ENCODE results near the gene ANKFN1. TPM values are rescaled to one million over a fixed set of nuclear protein-coding genes. Genes with fewer than 3 reads are reported as not detected.

Gene ANKFN1, protein sequence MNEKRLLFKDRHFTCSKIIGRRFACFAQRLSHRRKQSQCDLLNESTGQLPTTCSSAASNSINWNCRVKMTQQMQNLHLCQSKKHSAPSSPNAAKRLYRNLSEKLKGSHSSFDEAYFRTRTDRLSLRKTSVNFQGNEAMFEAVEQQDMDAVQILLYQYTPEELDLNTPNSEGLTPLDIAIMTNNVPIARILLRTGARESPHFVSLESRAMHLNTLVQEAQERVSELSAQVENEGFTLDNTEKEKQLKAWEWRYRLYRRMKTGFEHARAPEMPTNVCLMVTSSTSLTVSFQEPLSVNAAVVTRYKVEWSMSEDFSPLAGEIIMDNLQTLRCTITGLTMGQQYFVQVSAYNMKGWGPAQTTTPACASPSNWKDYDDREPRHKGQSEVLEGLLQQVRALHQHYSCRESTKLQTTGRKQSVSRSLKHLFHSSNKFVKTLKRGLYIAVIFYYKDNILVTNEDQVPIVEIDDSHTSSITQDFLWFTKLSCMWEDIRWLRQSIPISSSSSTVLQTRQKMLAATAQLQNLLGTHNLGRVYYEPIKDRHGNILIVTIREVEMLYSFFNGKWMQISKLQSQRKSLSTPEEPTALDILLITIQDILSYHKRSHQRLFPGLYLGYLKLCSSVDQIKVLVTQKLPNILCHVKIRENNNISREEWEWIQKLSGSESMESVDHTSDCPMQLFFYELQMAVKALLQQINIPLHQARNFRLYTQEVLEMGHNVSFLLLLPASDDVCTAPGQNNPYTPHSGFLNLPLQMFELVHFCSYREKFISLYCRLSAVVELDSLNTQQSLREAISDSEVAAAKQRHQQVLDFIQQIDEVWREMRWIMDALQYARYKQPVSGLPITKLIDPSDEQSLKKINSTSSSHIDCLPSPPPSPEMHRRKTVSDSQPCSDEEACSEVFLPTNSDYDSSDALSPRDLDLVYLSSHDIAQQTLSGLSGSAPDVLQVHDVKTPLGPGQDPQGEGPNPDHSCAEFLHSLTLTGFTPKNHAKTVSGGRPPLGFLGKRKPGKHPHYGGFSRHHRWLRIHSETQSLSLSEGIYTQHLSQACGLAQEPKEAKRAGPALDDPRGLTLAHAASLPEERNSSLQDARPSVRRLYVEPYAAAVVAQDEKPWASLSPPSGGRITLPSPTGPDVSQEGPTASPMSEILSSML
- 0.32 and 1.7 TPM in 2 replicates for total RNA-seq (2014; rRNA removed; shearing (Covaris generic))
- 2.1 and 2.2 TPM in 2 replicates for polyA plus RNA-seq (2015; cell fraction: cytosol; rRNA removed)
- polyA plus RNA-seq (2015; cell fraction: nucleus; rRNA removed), result 1.1 and 1.7 TPM in 2 replicates

DNA sequence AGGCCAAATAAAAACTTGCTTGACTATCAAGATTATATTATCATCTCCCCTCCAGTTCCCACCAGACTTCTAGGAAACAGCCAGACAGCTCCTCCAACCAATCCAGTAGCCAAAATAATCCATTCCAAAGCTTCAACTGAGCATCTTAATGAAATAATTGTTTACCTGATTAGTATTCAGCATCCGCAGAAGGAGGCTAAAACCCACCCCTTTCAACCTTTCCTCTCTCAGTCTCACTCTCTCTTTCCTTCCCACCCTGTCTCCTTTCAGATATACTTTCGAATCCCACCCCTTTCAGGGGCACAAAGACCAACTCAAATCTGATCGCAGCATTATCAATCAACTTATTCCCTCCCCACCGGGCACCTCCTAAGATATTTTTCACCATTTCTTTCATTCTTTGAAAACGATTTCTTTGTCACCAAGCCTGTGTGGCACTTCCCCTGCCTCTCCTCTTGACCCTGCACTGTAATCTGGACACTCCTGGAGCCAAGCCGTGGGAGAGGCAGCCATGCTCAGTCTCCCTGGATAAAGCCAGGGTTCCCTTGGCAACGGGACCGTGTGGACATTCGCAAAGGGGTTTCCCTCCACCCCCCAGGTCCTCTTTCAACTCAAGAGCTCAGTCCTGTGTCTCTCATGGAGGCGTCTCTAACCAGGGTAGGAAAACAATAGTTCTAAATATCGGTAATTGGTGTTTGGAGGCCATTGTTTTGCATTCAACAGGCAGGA, at the start of gene ANKFN1:
ANKFN1 (plus strand) TSS at position 602 of the 729 bp plus-strand sequence. CDS start 59,193 bp downstream, outside the sequence.
- in situ Hi-C loops (cut with HindIII; ENCODE audit: low pct_unique_long_range_greater_than_20kb, low sequenced_read_pairs), result no loop called here
- no peak for DNase-seq (ENCODE audit: low read depth, low spot score)

DNA sequence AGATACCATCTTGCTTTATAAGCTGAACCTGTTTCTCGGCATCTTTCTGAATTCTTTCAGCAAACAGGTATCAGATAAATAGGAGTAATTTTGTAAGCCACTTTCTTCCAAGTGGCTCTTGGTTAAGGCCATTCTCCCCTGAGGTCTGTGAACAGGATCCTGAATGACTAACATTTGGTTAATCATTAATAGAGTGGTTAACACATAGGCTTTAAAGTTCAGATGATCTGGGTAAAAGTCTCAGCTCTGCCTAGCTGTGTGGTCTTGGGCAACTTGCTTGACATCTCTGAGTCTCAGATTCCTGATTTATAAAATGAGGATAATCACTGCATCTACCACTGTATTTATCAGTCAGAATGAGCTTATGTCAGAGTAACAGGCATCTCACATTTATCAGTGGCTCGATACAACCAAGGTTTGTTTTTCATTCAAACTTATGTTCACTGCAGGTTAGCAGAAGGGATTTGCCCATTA, 44.4 kb upstream of the ANKFN1 start:
- in situ Hi-C loops (cut with HindIII; ENCODE audit: low pct_unique_long_range_greater_than_20kb, low sequenced_read_pairs), result no loop called here
- no peak for DNase-seq (ENCODE audit: low read depth, low spot score)

DNA sequence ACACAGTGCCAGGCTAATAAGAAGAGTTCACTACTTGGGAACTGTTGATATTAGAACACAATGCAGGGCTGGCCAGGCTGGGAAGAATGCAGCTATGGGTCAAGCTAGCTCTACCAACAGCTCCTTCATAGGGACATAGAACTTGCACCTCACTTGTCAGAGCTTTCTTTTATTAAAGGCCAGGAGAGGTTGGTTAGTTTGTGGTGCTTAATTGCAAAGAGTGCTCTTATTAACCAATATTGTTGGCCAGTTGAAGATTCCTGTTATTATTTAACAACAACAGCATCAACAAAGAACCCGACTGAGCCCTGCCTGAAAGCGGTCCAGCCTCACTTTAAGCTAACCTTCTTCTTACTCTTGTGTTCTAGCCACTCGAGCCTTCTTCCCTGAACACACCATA, 43.4 kb upstream of the ANKFN1 start:
- in situ Hi-C loops (cut with HindIII; ENCODE audit: low pct_unique_long_range_greater_than_20kb, low sequenced_read_pairs), result no loop called here
- no peak for DNase-seq (ENCODE audit: low read depth, low spot score)

DNA sequence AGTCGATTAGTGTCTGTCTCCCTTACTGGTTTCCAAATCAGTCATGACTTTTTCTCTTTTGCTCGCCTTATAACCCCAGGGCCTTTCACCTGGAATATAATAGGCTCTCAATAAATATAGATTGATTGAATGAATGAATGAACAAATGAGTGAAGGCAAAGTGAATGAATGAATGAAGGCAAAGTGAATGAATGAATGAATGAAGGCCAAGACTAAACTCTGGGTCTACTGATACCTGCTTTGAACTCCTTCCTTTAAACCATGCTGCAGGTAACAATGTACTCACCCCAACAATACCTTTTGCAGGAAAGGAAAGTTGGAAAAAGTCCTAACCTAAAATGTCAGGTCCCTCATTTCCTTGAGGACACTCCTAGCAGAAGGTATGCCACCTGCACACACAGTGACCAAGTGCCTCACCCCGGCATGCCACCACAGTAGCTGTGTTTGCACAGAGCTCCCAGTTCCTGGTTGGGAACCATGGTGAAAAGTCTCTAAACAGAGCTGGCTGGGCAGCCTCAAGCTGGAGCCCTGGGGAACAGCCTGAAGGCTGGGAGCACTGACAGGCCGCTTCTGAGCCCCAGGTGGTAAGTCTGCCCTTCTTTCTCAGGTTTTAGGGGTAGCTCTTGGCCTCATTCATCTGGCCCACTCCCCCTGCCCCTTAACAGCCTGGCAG, 42.7 kb upstream of the ANKFN1 start:
- in situ Hi-C loops (cut with HindIII; ENCODE audit: low pct_unique_long_range_greater_than_20kb, low sequenced_read_pairs), result no loop called here

DNA sequence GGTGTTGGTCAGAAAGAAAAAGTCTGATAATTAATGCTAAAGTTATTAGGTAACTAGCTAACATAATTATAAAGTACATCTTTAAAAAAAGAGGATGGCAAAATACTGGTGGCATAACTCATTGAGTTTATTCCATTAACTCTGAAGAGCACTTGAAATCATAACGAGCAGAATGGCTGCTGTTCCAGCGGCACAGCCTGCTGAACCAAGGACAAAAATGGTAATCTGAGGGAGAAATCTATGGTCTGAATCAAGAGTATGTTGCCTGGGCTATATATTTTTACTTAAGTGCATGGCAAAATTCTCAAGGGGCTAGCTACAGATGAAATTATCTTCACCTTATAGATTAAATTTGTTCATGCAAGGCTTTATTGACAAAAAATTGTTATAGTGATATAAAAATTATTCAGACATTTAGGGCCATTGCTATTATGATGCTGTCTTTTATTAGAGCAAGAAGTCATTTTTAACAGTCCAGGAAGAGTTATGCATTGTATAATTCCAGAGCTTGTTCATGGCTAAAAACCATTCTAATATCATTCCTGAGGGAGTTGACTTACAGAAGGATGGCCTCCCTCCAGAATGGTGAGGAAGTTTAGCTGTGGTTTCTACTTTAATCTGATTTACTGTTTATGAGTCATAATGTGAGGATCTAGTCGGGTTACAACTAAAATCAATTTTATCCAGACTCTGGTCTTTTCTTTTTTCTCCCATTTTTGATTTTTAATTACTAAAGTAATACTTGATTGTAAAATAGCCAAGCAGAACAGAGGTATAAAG, 41.4 kb upstream of the ANKFN1 start:
- no peak for DNase-seq (ENCODE audit: low read depth, low spot score)
- in situ Hi-C loops (cut with HindIII; ENCODE audit: low pct_unique_long_range_greater_than_20kb, low sequenced_read_pairs), result no loop called here

More for the DNA sequence above, 42.7 kb upstream of the ANKFN1 start:
- no peak for DNase-seq (ENCODE audit: low read depth, low spot score)

DNA sequence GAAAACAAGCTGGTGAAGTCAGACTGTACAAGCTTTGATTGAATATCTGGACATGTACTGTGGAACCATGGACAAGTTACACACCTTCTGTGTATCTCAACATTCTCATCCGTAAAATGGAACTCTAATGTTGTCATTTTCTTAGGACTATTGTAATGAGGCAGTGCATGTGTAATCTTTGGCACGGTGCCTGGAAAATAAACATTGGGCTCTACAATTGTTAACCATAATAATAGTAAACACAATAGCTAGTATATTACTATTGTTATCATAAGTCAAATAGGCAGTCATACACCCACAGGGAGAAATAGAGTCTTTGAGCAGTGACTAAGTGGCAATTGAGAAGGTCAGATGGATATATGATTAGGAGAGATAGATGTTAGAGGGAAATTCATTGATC, 39.8 kb upstream of the ANKFN1 start:
- no peak for DNase-seq (ENCODE audit: low read depth, low spot score)
- in situ Hi-C loops (cut with HindIII; ENCODE audit: low pct_unique_long_range_greater_than_20kb, low sequenced_read_pairs), result no loop called here

DNA sequence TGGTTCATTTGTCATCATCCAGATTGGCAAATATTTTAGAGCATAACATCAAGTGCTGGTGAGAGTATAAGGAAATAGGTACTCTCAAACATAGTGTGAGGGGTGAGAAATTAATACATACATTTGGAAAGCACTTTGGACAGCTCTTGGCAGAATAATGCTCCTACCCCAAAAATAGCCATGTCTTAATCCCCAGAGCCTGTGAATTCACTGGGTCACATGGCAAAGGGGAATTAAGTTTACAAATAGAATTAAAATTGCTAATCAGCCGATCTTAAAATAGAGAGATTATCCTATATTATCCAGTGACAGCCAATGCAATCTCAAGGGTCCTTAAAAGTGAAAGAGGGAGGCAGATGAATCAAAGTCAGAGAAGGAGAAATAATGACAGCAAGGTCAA, 38.8 kb upstream of the ANKFN1 start:
- in situ Hi-C loops (cut with HindIII; ENCODE audit: low pct_unique_long_range_greater_than_20kb, low sequenced_read_pairs), result no loop called here

DNA sequence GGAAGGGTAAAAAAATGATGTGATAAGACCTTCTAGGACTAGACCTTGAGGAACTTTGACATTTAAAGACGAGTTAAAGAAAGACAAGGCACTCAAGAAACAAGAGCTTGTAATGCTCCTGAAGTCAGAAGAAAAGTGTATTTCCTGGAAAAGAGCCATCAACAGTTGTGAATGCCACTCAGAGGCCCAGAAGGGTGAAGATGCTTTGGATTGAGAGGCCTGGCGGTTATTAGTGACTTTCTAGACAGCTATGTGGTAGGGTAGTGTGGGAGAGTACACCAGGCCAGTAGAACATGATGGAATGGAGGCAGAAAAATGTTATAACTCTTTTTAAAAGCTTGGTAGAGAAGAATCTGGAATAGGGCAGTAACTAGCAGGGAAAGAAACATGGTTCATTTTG, 34.1 kb upstream of the ANKFN1 start:
- in situ Hi-C loops (cut with HindIII; ENCODE audit: low pct_unique_long_range_greater_than_20kb, low sequenced_read_pairs), result no loop called here
- DNase-seq (ENCODE audit: low read depth, low spot score), result no peak

More for the DNA sequence above, 38.8 kb upstream of the ANKFN1 start:
- DNase-seq (ENCODE audit: low read depth, low spot score), result no peak

DNA sequence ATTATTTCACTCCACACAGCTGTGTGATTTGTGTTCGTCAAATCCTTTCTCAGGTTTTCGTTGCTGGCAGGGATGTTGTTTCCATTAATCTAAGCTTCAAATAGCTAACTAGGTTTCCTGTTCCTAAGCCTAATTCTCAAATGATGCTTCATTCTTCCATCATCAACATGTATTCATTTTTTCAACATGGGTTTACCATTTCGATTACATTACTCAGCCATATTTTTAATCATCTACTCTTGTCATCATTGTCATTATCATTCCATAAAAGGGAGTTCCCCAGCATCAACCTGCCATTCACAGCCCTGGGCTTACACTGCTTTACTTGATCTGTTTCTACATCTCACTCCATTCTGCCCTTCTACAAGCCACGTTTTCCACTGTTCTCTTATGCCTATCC, 33.3 kb upstream of the ANKFN1 start:
- no peak for DNase-seq (ENCODE audit: low read depth, low spot score)
- in situ Hi-C loops (cut with HindIII; ENCODE audit: low pct_unique_long_range_greater_than_20kb, low sequenced_read_pairs), result no loop called here

DNA sequence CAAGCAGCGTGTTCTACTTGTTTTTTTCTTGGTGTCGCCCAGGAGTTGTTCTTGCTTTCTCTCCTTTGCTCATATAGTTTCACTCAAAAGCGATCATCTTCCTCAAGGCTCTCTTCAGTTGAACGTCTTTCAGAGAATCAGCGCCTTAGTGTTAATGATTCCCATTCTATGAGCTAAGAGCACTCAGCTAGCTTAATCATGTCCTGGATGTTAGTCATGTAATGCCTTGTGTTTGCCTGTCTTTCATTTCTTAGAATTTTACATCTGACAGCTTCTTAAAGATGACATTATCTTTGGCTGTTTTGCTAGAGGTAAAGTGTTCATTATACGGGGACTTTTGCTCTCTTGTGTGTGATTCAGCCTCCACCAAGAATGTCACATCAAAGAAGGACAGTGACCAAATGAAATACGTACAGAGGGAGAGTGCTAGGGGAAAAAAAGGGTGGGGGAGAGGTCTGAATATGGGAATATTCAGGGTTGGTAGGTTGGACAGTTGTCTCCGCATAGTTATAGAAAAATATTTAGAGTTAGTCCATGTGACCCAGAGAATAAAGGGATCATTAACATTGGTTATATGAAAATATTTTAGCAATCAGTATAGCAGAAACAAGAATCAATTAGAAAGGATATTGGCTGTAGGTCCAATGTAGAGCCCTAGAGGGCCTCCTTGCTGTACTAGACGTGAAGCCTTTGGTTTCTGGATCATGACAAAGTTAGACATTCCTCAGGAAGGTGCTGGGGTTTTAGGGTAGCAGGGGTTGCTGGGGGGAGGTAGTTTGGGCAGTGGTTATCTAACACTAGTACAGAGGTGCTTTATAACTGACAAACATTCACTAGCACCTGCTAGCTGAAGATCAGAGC, 31.9 kb upstream of the ANKFN1 start:
- peak; percentile 43 for DNase-seq (ENCODE audit: low read depth, low spot score)
- in situ Hi-C loops (cut with HindIII; ENCODE audit: low pct_unique_long_range_greater_than_20kb, low sequenced_read_pairs), result no loop called here

DNA sequence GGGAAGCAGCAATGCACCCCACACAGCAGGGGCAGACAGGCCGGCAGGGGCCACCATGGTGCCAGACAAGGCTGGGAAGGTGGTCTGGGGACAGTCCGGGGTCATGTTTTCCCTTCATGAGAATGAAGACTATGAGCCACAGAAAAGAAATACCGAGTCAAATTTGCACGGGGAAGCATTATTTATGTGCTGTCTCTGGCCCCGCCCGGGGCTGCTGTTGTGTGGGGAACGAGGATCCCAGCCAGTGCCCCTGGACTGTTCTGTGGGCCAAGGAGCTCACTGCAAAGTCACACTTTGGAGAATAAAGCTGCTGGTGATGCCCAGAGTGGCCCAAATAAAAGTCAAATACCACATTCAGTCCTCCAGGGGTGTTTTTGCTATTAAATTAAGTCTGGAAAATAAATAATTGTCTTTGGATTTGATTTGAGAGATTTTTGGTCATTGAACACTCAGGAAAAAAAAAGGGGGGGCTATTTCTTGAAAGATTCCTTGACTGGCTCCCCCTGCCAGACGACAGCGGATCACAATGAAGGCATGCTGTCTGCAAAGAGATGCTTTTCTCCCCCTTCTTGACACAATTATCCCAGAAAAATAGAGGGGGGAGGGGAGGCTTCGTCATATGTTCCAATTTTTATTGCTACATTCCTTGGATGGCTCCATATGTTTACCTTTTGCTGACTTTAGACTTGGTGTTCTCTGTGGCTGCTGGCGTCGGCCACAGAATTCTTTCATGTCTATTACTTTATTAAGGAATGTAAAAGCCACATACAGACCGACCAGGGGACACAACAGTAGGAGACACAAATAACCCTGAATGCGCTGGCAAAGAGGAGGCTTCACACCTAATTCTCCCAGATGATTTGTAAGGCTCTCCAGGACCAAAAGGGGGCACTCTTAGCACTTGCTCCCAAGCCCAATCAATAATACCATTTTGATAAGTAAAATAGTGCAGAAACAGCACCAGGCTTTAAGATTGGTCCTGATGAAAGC, 27.1 kb upstream of the ANKFN1 start:
- peak; percentile 77 for DNase-seq (ENCODE audit: low read depth, low spot score)
- in situ Hi-C loops (cut with HindIII; ENCODE audit: low pct_unique_long_range_greater_than_20kb, low sequenced_read_pairs), result no loop called here

DNA sequence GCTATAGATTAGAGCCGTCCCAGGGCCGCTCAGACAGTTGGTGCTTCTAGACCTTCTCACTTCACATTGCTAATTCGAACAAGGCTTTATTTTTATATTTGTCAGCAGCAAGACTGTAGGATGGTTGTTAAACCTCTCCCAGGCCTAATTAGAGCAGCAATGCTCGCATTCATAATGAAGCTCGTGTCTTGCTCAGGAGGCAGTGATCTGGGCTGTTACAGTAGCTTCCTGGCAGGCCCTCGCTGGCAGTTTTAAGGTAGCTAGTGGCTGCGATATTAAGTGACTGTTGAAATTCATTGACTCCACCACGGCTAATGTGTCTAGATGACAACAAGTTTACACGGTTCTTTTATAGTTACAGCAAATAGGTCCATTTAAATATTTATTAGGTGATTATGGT, 23.2 kb upstream of the ANKFN1 start:
- in situ Hi-C loops (cut with HindIII; ENCODE audit: low pct_unique_long_range_greater_than_20kb, low sequenced_read_pairs), result no loop called here
- no peak for DNase-seq (ENCODE audit: low read depth, low spot score)

DNA sequence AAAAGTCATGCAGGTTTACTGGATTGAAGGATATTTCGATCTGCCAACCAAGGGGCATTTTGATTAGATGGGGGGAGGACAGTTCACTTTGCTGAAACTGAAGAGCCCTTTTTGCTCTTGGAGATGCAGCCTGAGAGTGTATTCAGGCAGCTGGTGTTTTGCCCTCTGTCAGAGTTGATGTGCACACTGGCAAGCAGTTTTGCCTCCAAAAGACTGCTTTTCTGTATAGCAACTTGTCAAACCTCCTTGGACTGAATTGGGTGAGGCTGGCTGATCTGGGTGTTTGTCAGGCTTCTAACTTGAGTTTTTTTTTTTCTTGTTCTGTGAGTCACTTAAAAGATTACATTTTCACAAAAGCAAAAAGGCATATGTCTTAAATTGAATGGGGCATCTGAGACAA, 22.6 kb upstream of the ANKFN1 start:
- in situ Hi-C loops (cut with HindIII; ENCODE audit: low pct_unique_long_range_greater_than_20kb, low sequenced_read_pairs), result no loop called here

DNA sequence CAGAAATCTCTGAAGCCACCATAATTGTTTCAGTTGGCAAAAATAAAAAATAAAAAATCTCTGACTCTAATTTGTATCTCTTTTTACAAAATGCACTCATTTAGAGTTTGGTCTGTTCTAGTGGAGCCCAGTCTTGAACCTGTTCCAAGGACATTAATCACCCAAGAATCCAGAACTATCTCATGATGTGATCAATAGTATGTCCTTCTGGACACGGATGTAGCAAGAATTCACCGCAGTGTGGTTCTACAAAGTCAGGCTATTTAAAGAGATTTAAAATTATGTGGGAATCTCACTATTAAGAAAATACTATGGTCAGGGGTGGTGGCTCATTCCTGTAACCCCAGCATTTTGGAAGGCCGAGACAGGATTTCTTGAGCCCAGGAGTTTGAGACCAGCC, 21.8 kb upstream of the ANKFN1 start:
- in situ Hi-C loops (cut with HindIII; ENCODE audit: low pct_unique_long_range_greater_than_20kb, low sequenced_read_pairs), result no loop called here
- no peak for DNase-seq (ENCODE audit: low read depth, low spot score)

More for the DNA sequence above, 22.6 kb upstream of the ANKFN1 start:
- no peak for DNase-seq (ENCODE audit: low read depth, low spot score)
